ENCODE data around the gene RUSC1.

Gene RUSC1

GRCh38 chr1:155296661-155297060 is 24.0 kb upstream of the RUSC1 start:
- no peak for DNase-seq

- no peak for DNase-seq
Observed at GRCh38 chr1:155297384-155297783, 23.3 kb upstream of the RUSC1 start.

GRCh38 chr1:155300024-155300423 is 20.7 kb upstream of the RUSC1 start:
- no peak for DNase-seq

GRCh38 chr1:155300553-155301329 is 20.0 kb upstream of the RUSC1 start:
- no peak for DNase-seq

- no peak for DNase-seq
Observed at GRCh38 chr1:155301342-155301841, 19.3 kb upstream of the RUSC1 start, which contains the start of gene PKLR. Gene PKLR (minus strand): TSS chr1:155301438. CDS start chr1:155301395, 43 bp downstream.

GRCh38 chr1:155304558-155305063 is 16.1 kb upstream of the RUSC1 start:
- no peak for DNase-seq

GRCh38 chr1:155305881-155306391 is 14.8 kb upstream of the RUSC1 start:
- no peak for DNase-seq

GRCh38 chr1:155307247-155307740 is 13.4 kb upstream of the RUSC1 start:
- peak; percentile 32 for DNase-seq

- DNase-seq, result peak; percentile 100
Observed at GRCh38 chr1:155308493-155309422, 11.9 kb upstream of the RUSC1 start, which contains the start of gene FDPS. Gene FDPS (plus strand): TSS chr1:155308866. CDS start chr1:155309790, 924 bp downstream.

- peak; percentile 64 for DNase-seq
Observed at GRCh38 chr1:155309423-155310021, 11.2 kb upstream of the RUSC1 start.

GRCh38 chr1:155313261-155313660 is 7.4 kb upstream of the RUSC1 start:
- DNase-seq, result no peak

- no peak for DNase-seq
Observed at GRCh38 chr1:155316922-155317321, 3.8 kb upstream of the RUSC1 start.

- no peak for DNase-seq
Observed at GRCh38 chr1:155318082-155318481, 2.6 kb upstream of the RUSC1 start.

- no peak for DNase-seq
Observed at GRCh38 chr1:155319536-155319935, 1.2 kb upstream of the RUSC1 start.

GRCh38 chr1:155320252-155320651 is 442 bp upstream of the RUSC1 start:
- DNase-seq, result no peak

- peak; percentile 52 for DNase-seq
Observed at GRCh38 chr1:155321639-155322503, 1.2 kb downstream of the RUSC1 start.

- DNase-seq, result no peak
Observed at GRCh38 chr1:155322571-155322952, 1.9 kb downstream of the RUSC1 start.

GRCh38 chr1:155322953-155323728 is 2.4 kb downstream of the RUSC1 start:
- DNase-seq, result peak; percentile 96

GRCh38 chr1:155323729-155324036 is 3.0 kb downstream of the RUSC1 start:
- peak; percentile 93 for DNase-seq

- peak; percentile 99 for DNase-seq
Observed at GRCh38 chr1:155324037-155324716, 3.5 kb downstream of the RUSC1 start.

All from NCI-H345 (cell line).